Measurements from ENCODE around the gene ADGRG1.

The ADGRG1 gene

GRCh38 chr16:57611181-57611580, 17.2 kb upstream of the ADGRG1 start:
- Histone ChIP-seq H3K36me3 (ENCODE audit: insufficient read depth, low read length) (no peaks in the 10 kb centered on the region), H3K4me1 (ENCODE audit: insufficient read depth, low read length) (no peaks in the 10 kb centered on the region), H3K9ac (ENCODE audit: low read depth, low read length) (no peak overlapping the region)

DNA sequence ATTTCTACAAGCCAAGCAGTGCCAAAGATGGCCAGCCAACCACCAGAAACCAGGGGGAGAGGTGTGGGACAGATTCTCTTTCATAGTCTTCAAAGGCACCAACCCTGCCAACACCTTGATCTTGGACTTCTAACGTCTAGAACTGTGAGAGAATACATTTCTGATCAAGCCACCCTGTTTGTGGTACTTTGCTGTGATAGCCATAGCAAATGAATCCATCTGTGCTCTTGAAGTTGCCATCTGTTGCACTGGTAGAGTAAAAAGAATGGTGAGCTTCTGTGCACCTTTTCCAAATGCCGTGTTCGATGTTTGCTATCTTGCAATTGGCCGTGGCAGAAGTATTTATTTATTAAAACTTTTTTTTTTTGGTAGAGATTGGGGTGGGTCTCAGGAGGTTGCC, 16.7 kb upstream of the ADGRG1 start:
- H3K4me1 ChIP-seq (ENCODE audit: insufficient read depth, low read length): no peaks in the 10 kb centered on the region
- no peaks in the 10 kb centered on the region for H3K9me3 ChIP-seq (ENCODE audit: control insufficient read depth, insufficient read depth, low read length)
- no peak overlapping the region for H3K9ac ChIP-seq (ENCODE audit: low read depth, low read length)
- H3K36me3 ChIP-seq (ENCODE audit: insufficient read depth, low read length): no peaks in the 10 kb centered on the region

More at GRCh38 chr16:57611181-57611580, 17.2 kb upstream of the ADGRG1 start:
- H3K9me3 ChIP-seq (ENCODE audit: control insufficient read depth, insufficient read depth, low read length): no peaks in the 10 kb centered on the region

- no peaks in the 10 kb centered on the region for H3K36me3 ChIP-seq (ENCODE audit: insufficient read depth, low read length)
- no peaks in the 10 kb centered on the region for H3K4me1 ChIP-seq (ENCODE audit: insufficient read depth, low read length)
- H3K9ac ChIP-seq (ENCODE audit: low read depth, low read length): no peak overlapping the region
- H3K9me3 ChIP-seq (ENCODE audit: control insufficient read depth, insufficient read depth, low read length): no peaks in the 10 kb centered on the region
Observed at GRCh38 chr16:57612494-57612893, 15.9 kb upstream of the ADGRG1 start.

DNA sequence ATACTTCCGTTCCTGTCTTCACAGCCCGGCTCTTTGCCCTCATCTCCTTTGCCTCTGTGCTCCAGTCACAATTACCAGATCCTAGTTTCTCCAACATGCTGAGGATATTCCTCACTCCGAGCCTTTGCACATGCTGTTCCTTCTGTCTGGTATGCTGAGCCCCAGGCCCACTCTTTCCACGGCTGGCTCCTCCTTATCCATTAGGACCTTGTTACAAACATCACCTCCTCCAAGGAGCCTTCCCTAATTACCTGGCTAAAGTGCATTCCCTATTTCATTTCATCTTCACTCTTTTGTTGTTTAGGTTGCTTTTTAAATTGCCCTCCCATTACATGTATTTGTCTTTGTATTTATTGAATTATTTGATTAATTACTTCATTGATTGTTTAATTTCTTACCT, 14.9 kb upstream of the ADGRG1 start:
- no peaks in the 10 kb centered on the region for H3K4me1 ChIP-seq (ENCODE audit: insufficient read depth, low read length)
- H3K9ac ChIP-seq (ENCODE audit: low read depth, low read length): no peak overlapping the region
- H3K9me3 ChIP-seq (ENCODE audit: control insufficient read depth, insufficient read depth, low read length): no peaks in the 10 kb centered on the region
- no peaks in the 10 kb centered on the region for H3K36me3 ChIP-seq (ENCODE audit: insufficient read depth, low read length)

DNA sequence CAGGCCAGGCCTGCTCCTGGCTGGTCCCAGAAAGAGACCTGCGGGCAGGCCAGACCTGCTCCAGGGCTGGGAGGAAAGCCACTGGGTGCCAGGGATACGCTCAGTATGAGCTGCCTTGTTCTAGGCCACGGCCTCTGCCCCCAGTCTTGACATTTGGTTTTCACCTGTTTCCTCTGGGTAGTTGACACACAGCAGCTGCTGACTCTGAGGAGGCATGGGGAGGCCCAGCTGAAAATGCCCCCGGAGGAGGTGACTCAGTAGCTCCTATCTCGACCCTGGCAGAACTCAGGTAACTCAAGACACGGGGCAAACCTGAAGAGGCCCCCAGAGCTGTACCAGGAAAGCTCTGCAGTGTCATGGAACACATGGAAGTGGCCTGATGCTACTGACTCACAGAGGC, 13.9 kb upstream of the ADGRG1 start:
- H3K4me1 ChIP-seq (ENCODE audit: insufficient read depth, low read length): peaks cover 2% of the 10 kb centered on the region; the same call in 1 of the 2 replicates
- no peak overlapping the region for H3K9ac ChIP-seq (ENCODE audit: low read depth, low read length)
- H3K9me3 ChIP-seq (ENCODE audit: control insufficient read depth, insufficient read depth, low read length): no peaks in the 10 kb centered on the region
- H3K36me3 ChIP-seq (ENCODE audit: insufficient read depth, low read length): no peaks in the 10 kb centered on the region

- H3K9ac ChIP-seq (ENCODE audit: low read depth, low read length): no peak overlapping the region
- peaks cover 5% of the 10 kb centered on the region; the same call in 1 of the 2 replicates for H3K4me1 ChIP-seq (ENCODE audit: insufficient read depth, low read length)
- no peaks in the 10 kb centered on the region for H3K9me3 ChIP-seq (ENCODE audit: control insufficient read depth, insufficient read depth, low read length)
- H3K36me3 ChIP-seq (ENCODE audit: insufficient read depth, low read length): no peaks in the 10 kb centered on the region
Observed at GRCh38 chr16:57614944-57615343, 13.5 kb upstream of the ADGRG1 start.

DNA sequence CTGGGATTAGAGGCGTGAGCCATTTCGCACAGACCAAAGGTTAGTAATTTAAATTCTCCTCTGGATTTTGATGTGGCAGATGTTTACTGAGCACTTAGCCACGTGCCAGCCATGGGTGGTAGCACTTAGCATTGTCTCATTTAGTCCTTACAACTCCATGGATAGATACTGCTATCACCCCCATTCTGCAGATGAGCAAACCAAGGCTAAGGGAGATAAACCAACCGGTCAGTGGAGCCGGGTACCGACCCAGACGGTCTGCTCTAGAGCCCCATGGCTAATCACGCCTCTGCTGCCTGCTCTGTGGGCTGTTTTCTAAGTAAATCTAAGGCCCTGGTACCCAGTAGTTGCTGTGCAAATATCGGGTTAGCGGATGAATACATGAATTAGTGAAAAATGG, 12.6 kb upstream of the ADGRG1 start:
- H3K9ac ChIP-seq (ENCODE audit: low read depth, low read length): no peak overlapping the region
- no peaks in the 10 kb centered on the region for H3K36me3 ChIP-seq (ENCODE audit: insufficient read depth, low read length)
- no peaks in the 10 kb centered on the region for H3K9me3 ChIP-seq (ENCODE audit: control insufficient read depth, insufficient read depth, low read length)
- H3K4me1 ChIP-seq (ENCODE audit: insufficient read depth, low read length): peaks cover 8% of the 10 kb centered on the region; the same call in 1 of the 2 replicates

DNA sequence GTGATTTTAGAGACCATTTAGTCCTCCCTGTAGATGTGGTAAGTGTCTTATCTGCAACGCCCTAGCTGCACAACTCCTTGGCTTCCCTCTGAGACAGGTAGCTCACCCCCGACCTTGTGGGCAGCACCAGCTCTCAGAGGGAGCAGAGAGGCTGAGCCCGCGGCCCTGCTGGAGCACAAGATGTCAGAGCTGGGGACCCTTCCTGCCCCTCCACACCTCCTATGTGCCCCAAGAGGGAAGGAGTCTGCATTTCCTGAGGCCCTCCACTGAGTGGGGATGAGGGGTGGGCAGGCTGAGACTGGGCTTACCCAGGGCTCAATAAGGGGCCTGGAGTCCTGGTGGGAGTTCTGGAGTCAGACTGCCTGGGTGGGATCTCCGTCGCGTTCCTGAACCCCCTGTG, 12.2 kb upstream of the ADGRG1 start:
- Histone ChIP-seq H3K9me3 (ENCODE audit: control insufficient read depth, insufficient read depth, low read length) (no peaks in the 10 kb centered on the region), H3K36me3 (ENCODE audit: insufficient read depth, low read length) (no peaks in the 10 kb centered on the region), H3K4me1 (ENCODE audit: insufficient read depth, low read length) (peaks cover 8% of the 10 kb centered on the region; the same call in 1 of the 2 replicates), H3K9ac (ENCODE audit: low read depth, low read length) (no peak overlapping the region)

DNA sequence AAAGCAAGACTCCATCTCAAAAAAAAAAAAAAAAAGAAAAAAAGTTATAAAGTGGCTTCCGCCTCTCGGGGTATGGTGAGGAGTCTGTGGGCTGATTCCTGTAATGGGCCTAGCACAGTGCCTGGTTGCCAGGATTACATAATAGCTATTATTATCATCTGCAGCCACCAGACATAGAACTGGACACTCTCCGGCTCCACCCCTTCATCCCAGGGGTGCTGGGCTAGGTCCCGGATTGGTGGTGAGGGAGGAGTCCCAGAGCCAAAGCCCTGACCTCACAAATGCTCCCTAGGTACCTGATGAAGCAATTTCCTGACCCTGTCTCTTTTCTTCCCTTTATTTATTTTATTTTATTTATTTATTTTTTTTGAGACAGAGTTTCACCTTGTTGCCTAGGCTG, 11.6 kb upstream of the ADGRG1 start:
- Histone ChIP-seq H3K9me3 (ENCODE audit: control insufficient read depth, insufficient read depth, low read length) (no peaks in the 10 kb centered on the region), H3K36me3 (ENCODE audit: insufficient read depth, low read length) (no peaks in the 10 kb centered on the region), H3K4me1 (ENCODE audit: insufficient read depth, low read length) (peaks cover 8% of the 10 kb centered on the region; the same call in 1 of the 2 replicates), H3K9ac (ENCODE audit: low read depth, low read length) (no peak overlapping the region)

- no peaks in the 10 kb centered on the region for H3K9me3 ChIP-seq (ENCODE audit: control insufficient read depth, insufficient read depth, low read length)
- H3K4me1 ChIP-seq (ENCODE audit: insufficient read depth, low read length): peaks cover 9% of the 10 kb centered on the region; the same call in 1 of the 2 replicates
- no peak overlapping the region for H3K9ac ChIP-seq (ENCODE audit: low read depth, low read length)
- H3K36me3 ChIP-seq (ENCODE audit: insufficient read depth, low read length): no peaks in the 10 kb centered on the region
Observed at GRCh38 chr16:57617604-57618111, 10.8 kb upstream of the ADGRG1 start.

- Histone ChIP-seq H3K36me3 (ENCODE audit: insufficient read depth, low read length) (no peaks in the 10 kb centered on the region), H3K9me3 (ENCODE audit: control insufficient read depth, insufficient read depth, low read length) (no peaks in the 10 kb centered on the region), H3K9ac (ENCODE audit: low read depth, low read length) (no peak overlapping the region), H3K4me1 (ENCODE audit: insufficient read depth, low read length) (peaks cover 17% of the 10 kb centered on the region; the same call in 1 of the 2 replicates)
Observed at GRCh38 chr16:57618296-57619132, 9.9 kb upstream of the ADGRG1 start.

DNA sequence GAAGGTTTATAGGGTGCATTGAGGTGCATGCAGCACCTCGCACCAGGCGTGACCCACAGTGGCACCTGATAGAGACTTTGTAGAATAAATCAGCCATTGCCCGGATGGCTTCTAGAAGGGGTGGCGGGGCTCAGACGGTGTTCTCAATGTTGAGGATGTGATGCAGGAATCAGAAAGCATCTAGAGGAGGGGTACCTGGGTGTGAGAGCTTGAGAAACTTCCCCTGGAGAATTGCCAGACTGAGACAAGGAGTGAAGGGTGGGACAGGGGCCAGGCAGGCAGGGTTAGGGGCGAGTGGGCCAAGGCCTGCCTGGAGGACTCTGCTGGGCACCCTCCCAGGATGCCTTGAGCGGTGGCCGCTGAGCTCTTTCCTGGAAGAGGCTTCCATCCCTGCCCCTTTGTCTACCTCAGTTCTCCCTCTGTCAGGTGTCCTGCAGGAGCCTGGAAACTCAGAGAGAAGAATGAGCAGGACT, 9.3 kb upstream of the ADGRG1 start:
- no peak overlapping the region for H3K9ac ChIP-seq (ENCODE audit: low read depth, low read length)
- H3K9me3 ChIP-seq (ENCODE audit: control insufficient read depth, insufficient read depth, low read length): no peaks in the 10 kb centered on the region
- H3K36me3 ChIP-seq (ENCODE audit: insufficient read depth, low read length): no peaks in the 10 kb centered on the region
- peaks cover 23% of the 10 kb centered on the region for H3K4me1 ChIP-seq (ENCODE audit: insufficient read depth, low read length)

DNA sequence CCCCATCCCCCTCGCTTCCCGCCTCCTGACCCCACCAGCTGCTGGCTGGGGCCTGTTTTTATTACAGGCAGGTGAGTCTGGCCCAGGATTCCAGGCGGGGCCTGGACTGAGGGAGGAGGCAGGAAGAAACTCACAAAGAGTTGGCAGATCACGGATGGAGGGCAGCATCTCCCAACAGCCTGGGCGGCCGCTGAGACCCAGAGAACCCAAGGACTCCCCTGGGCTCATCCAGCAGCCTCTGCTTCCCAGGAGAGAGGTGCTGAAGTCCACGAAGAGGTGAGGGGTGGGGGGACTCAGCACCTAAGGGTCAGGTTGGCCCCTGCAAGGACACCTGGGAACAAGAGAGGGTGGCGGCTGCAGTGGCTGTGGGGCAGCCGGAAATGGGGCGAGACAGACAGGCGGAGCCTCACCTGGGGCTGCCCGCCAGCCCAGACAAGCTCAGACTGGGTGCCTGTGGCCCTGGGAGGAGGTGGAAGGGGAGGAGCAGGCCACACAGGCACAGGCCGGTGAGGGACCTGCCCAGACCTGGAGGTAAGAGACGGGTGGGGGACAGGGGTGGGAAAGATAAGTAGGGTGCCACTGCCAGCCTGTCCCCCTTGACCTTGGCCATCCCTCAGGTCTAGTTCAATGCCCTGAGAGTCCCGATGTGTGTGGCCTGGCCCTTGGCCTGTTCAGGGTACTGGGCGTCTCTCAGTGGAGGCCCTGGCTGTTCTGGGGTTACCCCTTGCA, 8.7 kb upstream of the ADGRG1 start:
- Histone ChIP-seq H3K9ac (ENCODE audit: low read depth, low read length) (no peak overlapping the region), H3K9me3 (ENCODE audit: control insufficient read depth, insufficient read depth, low read length) (no peaks in the 10 kb centered on the region), H3K4me1 (ENCODE audit: insufficient read depth, low read length) (peaks cover 28% of the 10 kb centered on the region), H3K36me3 (ENCODE audit: insufficient read depth, low read length) (no peaks in the 10 kb centered on the region)

DNA sequence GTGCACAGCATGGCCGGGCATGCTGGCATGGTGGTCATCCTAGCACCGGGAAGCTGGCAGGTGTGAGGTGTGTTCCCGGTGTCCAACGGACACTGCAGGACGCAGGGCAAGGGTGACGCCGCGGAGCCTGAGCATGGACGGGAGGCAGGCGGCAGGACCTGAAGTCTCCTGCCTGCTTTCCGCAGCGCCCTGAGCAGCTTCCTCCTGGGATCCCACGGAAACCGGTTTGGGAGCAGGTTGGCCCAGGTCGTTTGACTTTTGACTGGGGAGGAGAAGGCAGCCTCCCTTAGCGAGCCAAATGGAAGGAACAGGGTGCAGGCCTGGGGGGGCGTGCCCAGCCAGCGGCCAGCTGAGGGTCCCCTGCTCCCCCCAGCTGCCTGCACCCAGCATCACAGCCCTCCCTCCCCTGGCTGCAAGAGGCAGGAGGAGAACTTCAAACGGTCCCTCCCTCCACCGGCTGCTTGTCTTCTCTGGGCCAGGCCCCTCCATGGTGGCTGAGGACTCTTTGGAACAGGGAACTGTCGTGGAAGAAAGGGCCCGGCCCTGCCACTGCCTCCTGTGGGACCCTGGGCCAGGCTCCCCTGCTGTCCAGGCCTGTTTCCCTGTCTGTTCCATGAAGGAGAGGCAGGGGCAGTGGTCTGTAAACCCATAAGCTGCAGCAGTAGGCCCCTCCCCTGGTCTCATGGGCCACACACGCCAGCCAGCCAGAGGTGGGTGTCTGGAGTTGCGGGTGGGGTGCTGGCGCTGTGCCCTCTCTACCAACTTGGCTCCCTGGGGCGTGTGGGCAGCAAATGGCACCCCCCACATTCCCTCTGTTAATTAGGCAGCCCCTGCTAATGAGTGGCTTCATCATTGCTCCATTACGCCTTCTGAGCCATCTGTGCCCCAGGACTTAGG, 7.8 kb upstream of the ADGRG1 start:
- no peaks in the 10 kb centered on the region for H3K36me3 ChIP-seq (ENCODE audit: insufficient read depth, low read length)
- H3K9me3 ChIP-seq (ENCODE audit: control insufficient read depth, insufficient read depth, low read length): no peaks in the 10 kb centered on the region
- peaks cover 28% of the 10 kb centered on the region for H3K4me1 ChIP-seq (ENCODE audit: insufficient read depth, low read length)
- no peak overlapping the region for H3K9ac ChIP-seq (ENCODE audit: low read depth, low read length)

Measured in ES-I3 (cell line).